Breast epithelium (tissue), 3 donors: ENCODE results near the gene FMN1.

Experiments
- POLR2A ChIP-seq: fragments of 450-650 bp; IDR thresholded peaks from one replicate; pipeline ENCODE4 v1.6.1; 2016; ENCODE audit warnings: antibody characterized with exemption, mild to moderate bottlenecking, moderate library complexity
- POLR2AphosphoS5 ChIP-seq, 3 donors: sonication (generic); formaldehyde crosslinking; IDR thresholded peaks; one replicate each; pipeline ENCODE4 v1.6.1; 2017; ENCODE audit warnings: antibody characterized with exemption in 3 of 3
- TF ChIP-seq, protein P1 (sequence below), 3 donors: fragments of 450-650 bp; IDR thresholded peaks; one replicate each; pipeline ENCODE4 v1.5.1; 2016 to 2017; ENCODE audit warnings: antibody characterized with exemption in 3 of 3, mild to moderate bottlenecking in 3 of 3, moderate library complexity in 3 of 3

DNA sequence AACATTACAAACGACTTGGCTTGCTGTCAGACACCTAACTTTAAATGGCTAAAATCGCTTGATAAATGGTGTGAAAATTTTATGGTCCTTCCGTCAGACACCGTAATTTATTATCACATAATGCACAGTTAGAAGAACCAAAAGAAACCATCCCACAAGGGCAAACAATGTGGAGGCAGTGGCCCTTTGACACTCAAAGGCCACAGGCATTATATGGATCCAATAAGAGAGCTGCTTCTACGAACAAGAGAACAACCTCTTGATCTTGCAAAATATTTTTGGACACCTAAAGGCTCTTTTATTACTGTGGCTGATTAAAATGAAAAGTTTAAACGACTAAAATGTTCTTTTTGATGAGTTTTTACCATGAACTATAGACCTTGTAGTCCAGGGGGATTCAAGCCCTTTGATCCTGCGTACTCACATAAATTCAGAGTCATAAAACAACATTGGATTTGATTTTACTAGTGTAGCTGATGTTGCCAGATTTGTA lies 202.8 kb downstream of the FMN1 start:
- TF ChIP-seq, protein P1, sequence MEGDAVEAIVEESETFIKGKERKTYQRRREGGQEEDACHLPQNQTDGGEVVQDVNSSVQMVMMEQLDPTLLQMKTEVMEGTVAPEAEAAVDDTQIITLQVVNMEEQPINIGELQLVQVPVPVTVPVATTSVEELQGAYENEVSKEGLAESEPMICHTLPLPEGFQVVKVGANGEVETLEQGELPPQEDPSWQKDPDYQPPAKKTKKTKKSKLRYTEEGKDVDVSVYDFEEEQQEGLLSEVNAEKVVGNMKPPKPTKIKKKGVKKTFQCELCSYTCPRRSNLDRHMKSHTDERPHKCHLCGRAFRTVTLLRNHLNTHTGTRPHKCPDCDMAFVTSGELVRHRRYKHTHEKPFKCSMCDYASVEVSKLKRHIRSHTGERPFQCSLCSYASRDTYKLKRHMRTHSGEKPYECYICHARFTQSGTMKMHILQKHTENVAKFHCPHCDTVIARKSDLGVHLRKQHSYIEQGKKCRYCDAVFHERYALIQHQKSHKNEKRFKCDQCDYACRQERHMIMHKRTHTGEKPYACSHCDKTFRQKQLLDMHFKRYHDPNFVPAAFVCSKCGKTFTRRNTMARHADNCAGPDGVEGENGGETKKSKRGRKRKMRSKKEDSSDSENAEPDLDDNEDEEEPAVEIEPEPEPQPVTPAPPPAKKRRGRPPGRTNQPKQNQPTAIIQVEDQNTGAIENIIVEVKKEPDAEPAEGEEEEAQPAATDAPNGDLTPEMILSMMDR (IDR thresholded peaks at IDR 0.05): no peak
- TF ChIP-seq POLR2A (no peak), POLR2AphosphoS5 (IDR thresholded peaks at IDR 0.05) (no peak)
